LNCAP (cell line): ENCODE data around the gene CCDC142.

Experiments used
- CTCF ChIP-seq: fragments of 450-650 bp; IDR thresholded peaks from 2 replicates; pipeline ENCODE4 v1.5.1; 2017; ENCODE audit warnings: mild to moderate bottlenecking

Gene CCDC142

GRCh38 chr2:74515981-74516633 is 33.3 kb upstream of the CCDC142 start:
- TF ChIP-seq CTCF, result no peak

- no peak for TF ChIP-seq CTCF
These were observed 32.6 kb upstream of the CCDC142 start for GRCh38 chr2:74515271-74515980.

GRCh38 chr2:74514368-74515270 is 31.8 kb upstream of the CCDC142 start, which contains the start of gene TLX2:
Gene TLX2 (plus strand): TSS chr2:74514450. CDS start chr2:74514807, 357 bp downstream.
- TF ChIP-seq CTCF, result no peak

GRCh38 chr2:74513605-74514367 is 31.0 kb upstream of the CCDC142 start:
- no peak for TF ChIP-seq CTCF

- no peak for TF ChIP-seq CTCF
These were observed 30.2 kb upstream of the CCDC142 start for GRCh38 chr2:74512744-74513604.

- no peak for TF ChIP-seq CTCF
These were observed 28.5 kb upstream of the CCDC142 start for GRCh38 chr2:74511104-74511989.
